Spleen (tissue), 7 donors: ENCODE results near the gene EPHA3.

Experiments
- CTCF ChIP-seq, 11 experiments: fragments of 200-600 bp in 7 of 11; fragments of 450-650 bp in 4 of 11; sonication (generic) in 4 of 11; IDR thresholded peaks in 8 of 11; conservative IDR thresholded peaks in 3 of 11; 1 replicate in 7 of 11; 2 replicates in 4 of 11; pipeline versions ENCODE4 v1.4.0 to v1.8.0; 2016 to 2021; ENCODE audit warnings: antibody characterized with exemption in 11 of 11, inconsistent platforms in 4 of 11, mild to moderate bottlenecking in 1 of 11
- POLR2A ChIP-seq, 3 donors: fragments of 450-650 bp; IDR thresholded peaks; one replicate each; pipeline ENCODE4 v1.5.1; 2017; ENCODE audit warnings: antibody characterized with exemption in 3 of 3, mild to moderate bottlenecking in 1 of 3
- POLR2AphosphoS5 ChIP-seq, 3 donors: sonication (generic); formaldehyde crosslinking; IDR thresholded peaks; one replicate each; pipeline ENCODE4 v1.5.1; 2017; ENCODE audit warnings: antibody characterized with exemption in 3 of 3
- donor health status: DM: no; HTN: no; CAD: no; lungs with moderate emphysema.
- donor health status: DM: no; HTN: no; CAD: no.
- donor health status: DM: no; HTN: no; CAD: no.

- TF ChIP-seq CTCF (IDR thresholded peaks at IDR 0.05 in 8 of 11, conservative IDR thresholded peaks at IDR 0.05 in 3 of 11) (no peak), POLR2A (IDR thresholded peaks at IDR 0.05) (no peak), POLR2AphosphoS5 (IDR thresholded peaks at IDR 0.05) (no peak)
Observed at GRCh38 chr3:89402051-89402450, 294.6 kb downstream of the EPHA3 start.
